Peyer's patch (tissue), 4 donors: Measurements from ENCODE around the gene PRSS57. TPM values are rescaled to one million over a fixed set of nuclear protein-coding genes. Genes with fewer than 3 reads are reported as not detected.
"Not testable (repeated sequence)": the region's sequence is repeated elsewhere in the genome, so short reads cannot be mapped to it uniquely, and the experiment has no call there.

ENCODE experiments used
- DNase-seq, 3 donors: peaks; one replicate each; pipeline ENCODE4 v3.0.0-alpha.2; 2017 to 2019
- H3K27ac ChIP-seq, 4 donors: fragments of 200-600 bp; sonication (generic); one replicate each; pipeline ENCODE4 v1.5.1; 2016 to 2019
- H3K27me3 ChIP-seq, 2 donors: fragments of 200-600 bp; sonication (generic); one replicate each; pipeline ENCODE4 v1.5.1; 2019
- H3K36me3 ChIP-seq, 3 donors: fragments of 200-600 bp; sonication (generic); one replicate each; pipeline ENCODE4 v1.5.1; 2016 to 2019
- H3K4me1 ChIP-seq, 4 donors: fragments of 200-600 bp; sonication (generic); one replicate each; pipeline ENCODE4 v1.5.1; 2016 to 2019
- H3K4me3 ChIP-seq, 4 donors: fragments of 200-600 bp; sonication (generic); 1 replicate in 3 of 4; 2 replicates in 1 of 4; pipeline ENCODE4 v1.5.1; 2016 to 2019; ENCODE audit warnings: mild to moderate bottlenecking in 1 of 4
- H3K9me3 ChIP-seq, 4 donors: fragments of 200-600 bp; sonication (generic); one replicate each; pipeline ENCODE4 v1.5.1; 2016 to 2019; ENCODE audit warnings: mild to moderate bottlenecking in 1 of 4
- POLR2A ChIP-seq, 2 donors: fragments of 450-650 bp; IDR thresholded peaks; one replicate each; pipeline ENCODE4 v1.5.1; 2017; ENCODE audit warnings: antibody characterized with exemption in 2 of 2, mild to moderate bottlenecking in 2 of 2, moderate library complexity in 2 of 2
- total RNA-seq, 4 donors: library from RNA; depleted of rRNA; stranded (reverse); fragments of >200 nt; gene quantifications; one replicate each; pipeline ENCODE4 v1.1.0, GENCODE V29; 2016
- TF ChIP-seq, protein P1 (sequence below), 6 experiments: fragments of 450-650 bp in 4 of 6; fragments of 200-600 bp in 2 of 6; sonication (generic) in 1 of 6; IDR thresholded peaks; one replicate each; pipeline ENCODE4 v1.5.1; 2017 to 2019; ENCODE audit warnings: antibody characterized with exemption in 6 of 6, mild to moderate bottlenecking in 3 of 6, moderate library complexity in 1 of 6

Gene PRSS57
- total RNA-seq, 4 donors from 2014 or later = not detected

DNA sequence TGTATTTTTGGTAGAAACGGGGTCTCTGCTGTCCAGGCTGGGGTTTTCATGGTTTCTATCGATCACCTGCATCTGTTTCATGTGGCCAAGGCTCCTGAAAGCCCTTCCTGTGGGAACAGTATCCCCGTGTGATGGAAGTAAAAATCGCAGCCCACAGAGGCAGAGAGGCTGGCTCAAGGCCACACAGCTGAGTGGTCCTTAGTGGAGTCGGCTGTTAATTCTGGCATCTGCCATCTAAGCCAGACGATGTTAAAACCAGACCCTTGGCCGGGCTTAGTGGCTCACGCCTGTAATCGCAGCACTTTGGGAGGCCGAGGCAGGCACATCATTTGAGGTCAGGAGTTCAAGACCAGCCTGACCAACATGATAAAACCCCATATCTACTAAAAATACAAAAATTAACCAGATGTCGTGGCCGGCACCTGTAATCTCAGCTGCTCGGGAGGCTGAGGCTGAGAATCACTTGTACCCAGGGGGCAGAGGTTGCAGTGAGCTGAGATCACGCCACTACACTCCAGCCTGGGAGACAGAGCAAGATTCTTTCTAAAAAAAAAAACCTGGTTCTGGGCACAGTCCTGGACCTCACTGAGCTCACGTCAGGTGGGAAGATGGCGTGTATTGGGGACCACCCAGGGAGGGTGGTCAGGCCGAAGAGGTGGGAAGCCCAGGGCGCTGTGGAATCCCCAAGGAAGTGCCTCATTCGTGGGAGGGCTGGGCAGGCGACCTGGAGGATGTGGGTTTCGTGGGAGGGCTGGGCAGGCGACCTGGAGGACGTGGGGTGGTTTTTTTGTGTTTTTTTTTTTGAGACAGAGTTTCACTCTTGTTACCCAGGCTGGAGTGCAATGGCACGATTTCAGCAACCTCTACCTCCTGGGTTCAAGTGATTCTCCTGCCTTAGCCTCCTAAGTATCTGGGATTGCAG is 37.2 kb upstream of the PRSS57 start:
- H3K4me1 ChIP-seq = no peaks in the 10 kb centered on the region
- no peak overlapping the region for H3K4me3 ChIP-seq
- H3K27me3 ChIP-seq = no peaks in the 10 kb centered on the region
- no peaks in the 10 kb centered on the region for H3K36me3 ChIP-seq
- H3K9me3 ChIP-seq = no peaks in the 10 kb centered on the region
- TF ChIP-seq POLR2A (IDR thresholded peaks at IDR 0.05) = no peak
- TF ChIP-seq, protein P1, sequence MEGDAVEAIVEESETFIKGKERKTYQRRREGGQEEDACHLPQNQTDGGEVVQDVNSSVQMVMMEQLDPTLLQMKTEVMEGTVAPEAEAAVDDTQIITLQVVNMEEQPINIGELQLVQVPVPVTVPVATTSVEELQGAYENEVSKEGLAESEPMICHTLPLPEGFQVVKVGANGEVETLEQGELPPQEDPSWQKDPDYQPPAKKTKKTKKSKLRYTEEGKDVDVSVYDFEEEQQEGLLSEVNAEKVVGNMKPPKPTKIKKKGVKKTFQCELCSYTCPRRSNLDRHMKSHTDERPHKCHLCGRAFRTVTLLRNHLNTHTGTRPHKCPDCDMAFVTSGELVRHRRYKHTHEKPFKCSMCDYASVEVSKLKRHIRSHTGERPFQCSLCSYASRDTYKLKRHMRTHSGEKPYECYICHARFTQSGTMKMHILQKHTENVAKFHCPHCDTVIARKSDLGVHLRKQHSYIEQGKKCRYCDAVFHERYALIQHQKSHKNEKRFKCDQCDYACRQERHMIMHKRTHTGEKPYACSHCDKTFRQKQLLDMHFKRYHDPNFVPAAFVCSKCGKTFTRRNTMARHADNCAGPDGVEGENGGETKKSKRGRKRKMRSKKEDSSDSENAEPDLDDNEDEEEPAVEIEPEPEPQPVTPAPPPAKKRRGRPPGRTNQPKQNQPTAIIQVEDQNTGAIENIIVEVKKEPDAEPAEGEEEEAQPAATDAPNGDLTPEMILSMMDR (IDR thresholded peaks at IDR 0.05) = no peak
- H3K27ac ChIP-seq = no peak overlapping the region
- no peak for DNase-seq

DNA sequence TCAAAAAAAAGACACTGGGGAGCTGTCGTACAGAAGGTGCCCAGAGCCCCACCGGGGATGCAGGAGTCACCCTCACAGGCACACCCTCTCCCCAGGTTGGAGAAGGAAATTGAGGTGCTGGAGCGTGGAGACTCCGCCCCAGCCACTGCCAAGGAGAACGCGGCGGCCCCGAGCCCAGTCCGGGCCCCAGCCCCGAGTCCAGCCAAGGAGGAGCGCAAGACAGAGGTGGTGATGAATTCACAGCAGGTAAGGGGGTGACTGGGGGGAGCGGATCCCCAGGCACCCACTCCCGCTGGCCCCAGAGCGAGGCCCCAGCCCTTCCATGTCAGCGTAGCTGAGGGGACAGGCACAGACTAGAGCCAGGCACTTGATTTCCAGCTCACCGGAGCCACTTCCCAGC is 35.7 kb upstream of the PRSS57 start:
- no peak for TF ChIP-seq POLR2A (IDR thresholded peaks at IDR 0.05)
- TF ChIP-seq, protein P1 (IDR thresholded peaks at IDR 0.05) = no peak
- no peaks in the 10 kb centered on the region for H3K36me3 ChIP-seq

DNA sequence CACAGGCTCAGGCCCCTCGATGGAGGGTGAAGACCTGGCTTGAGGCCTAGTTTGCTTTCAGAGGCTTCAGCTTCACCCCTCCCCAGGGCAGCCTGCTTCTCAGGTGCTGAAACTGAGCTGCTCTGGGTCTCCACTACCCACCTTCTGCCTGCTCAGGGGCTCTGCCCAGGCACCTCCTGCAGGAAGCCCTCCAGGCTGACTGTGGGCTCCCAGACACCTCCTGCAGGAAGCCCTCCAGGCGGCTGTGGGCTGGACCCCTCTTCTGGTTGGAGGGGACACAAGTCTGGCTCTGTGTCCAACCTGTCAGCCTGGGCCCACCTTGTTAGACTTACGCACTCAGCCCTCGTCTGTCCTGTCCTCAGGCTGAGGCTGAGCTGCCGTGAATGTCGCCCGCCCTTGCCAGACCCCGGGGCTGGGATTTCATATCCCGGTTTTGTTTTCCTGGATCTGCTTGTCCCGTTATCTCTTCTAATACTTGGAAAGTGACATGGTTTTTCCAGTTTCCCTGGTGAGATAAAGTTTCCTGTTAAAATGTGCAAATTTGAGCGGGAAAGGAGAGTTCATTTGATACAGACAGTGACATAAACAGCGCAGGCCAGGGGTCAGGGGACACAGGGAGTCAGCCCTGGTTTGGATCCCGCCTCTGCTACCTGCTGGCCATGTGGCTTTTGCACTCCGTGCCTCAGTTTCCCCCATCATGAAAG is 34.9 kb upstream of the PRSS57 start:
- no peaks in the 10 kb centered on the region for H3K9me3 ChIP-seq
- H3K4me1 ChIP-seq = no peaks in the 10 kb centered on the region
- no peak overlapping the region for H3K4me3 ChIP-seq
- no peaks in the 10 kb centered on the region for H3K27me3 ChIP-seq
- no peak for DNase-seq
- TF ChIP-seq, protein P1 (IDR thresholded peaks at IDR 0.05) = no peak
- no peak for TF ChIP-seq POLR2A (IDR thresholded peaks at IDR 0.05)
- no peak overlapping the region for H3K27ac ChIP-seq
- H3K36me3 ChIP-seq = no peaks in the 10 kb centered on the region

More for the DNA sequence above, 35.7 kb upstream of the PRSS57 start:
- DNase-seq = no peak
- H3K27ac ChIP-seq = no peak overlapping the region
- no peaks in the 10 kb centered on the region for H3K4me1 ChIP-seq
- H3K27me3 ChIP-seq = no peaks in the 10 kb centered on the region
- H3K9me3 ChIP-seq = no peaks in the 10 kb centered on the region
- H3K4me3 ChIP-seq = no peak overlapping the region

DNA sequence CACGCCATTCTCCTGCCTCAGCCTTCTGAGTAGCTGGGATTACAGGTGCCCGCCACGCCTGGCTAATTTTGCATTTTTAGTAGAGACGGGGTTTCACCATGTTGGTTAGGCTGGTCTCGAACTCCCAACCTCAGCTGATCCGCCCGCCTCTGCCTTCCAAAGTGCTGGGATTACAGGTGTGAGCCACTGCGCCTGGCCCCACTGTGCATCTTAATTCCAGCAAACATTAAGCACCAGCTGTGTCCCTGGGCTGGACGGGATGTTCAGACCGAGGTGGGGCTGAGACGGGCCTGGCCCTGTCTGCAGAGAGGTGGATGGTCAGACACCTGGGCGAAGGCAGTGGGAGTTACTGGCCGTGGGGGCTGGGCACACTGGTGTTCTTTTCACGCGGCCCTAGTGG is 34.3 kb upstream of the PRSS57 start:
- H3K4me1 ChIP-seq, H3K27ac ChIP-seq, DNase-seq, H3K27me3 ChIP-seq, H3K4me3 ChIP-seq, H3K36me3 ChIP-seq, H3K9me3 ChIP-seq: not testable (repeated sequence)

DNA sequence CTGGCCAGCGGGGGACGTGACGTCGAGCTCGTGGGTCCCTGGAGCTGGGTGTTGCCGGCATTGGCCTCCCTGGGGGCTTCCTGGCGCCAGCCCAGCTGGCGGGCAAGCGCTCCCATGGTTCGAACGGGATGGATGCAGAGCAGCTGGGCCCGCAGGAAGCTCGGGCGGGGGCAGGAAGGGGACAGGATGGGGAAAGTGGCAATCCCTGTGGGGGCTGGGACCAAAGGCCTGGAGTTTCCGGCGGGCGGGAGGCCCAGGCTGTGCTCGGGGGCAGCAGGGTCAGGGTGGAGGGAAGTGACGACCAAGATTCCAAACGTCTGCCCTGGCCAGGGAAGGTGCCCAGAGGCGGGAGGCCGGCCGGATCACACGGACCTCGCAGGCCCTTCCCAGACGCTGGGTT is 32.8 kb upstream of the PRSS57 start:
- TF ChIP-seq, protein P1 (IDR thresholded peaks at IDR 0.05) = no peak
- no peak for TF ChIP-seq POLR2A (IDR thresholded peaks at IDR 0.05)
- Histone ChIP-seq H3K27ac (peak overlapping the region in 3 of 4 donors; percentile 22 to 73 (median 64)), H3K36me3 (no peaks in the 10 kb centered on the region), H3K4me1 (peaks cover 0 to 2% (median under 1%) of the 10 kb centered on the region in 4 donors), H3K27me3 (no peaks in the 10 kb centered on the region), H3K9me3 (no peaks in the 10 kb centered on the region), H3K4me3 (no peak overlapping the region)
- no peak for DNase-seq
